IPS DF 6.9 (cell line): ENCODE results near the gene GPRIN2.

Source experiments
- DNase-seq: peaks from one replicate; pipeline ENCODE4 v3.0.0-alpha.2; 2013; ENCODE audit warnings: low read depth, low spot score
- H3K27ac ChIP-seq: one replicate; pipeline ENCODE4 v1.5.1; 2013; ENCODE audit warnings: low read length, control low read depth
- H3K27me3 ChIP-seq: 2 replicates; pipeline ENCODE4 v1.6.1; 2013; ENCODE audit warnings: mild to moderate bottlenecking, low read length; ENCODE audit not compliant: control insufficient read depth, insufficient read depth
- H3K36me3 ChIP-seq: 2 replicates; pipeline ENCODE4 v1.6.1; 2013; ENCODE audit warnings: low read length; ENCODE audit not compliant: control insufficient read depth, insufficient read depth
- H3K4me1 ChIP-seq: 2 replicates; pipeline ENCODE4 v1.6.1; 2013; ENCODE audit warnings: low read length; ENCODE audit not compliant: control insufficient read depth, insufficient read depth
- H3K4me3 ChIP-seq: 2 replicates; pipeline ENCODE4 v1.5.1; 2013; ENCODE audit warnings: mild to moderate bottlenecking, low read length
- H3K9me3 ChIP-seq: 2 replicates; pipeline ENCODE4 v1.6.1; 2013; ENCODE audit warnings: low read length, inconsistent platforms; ENCODE audit not compliant: control insufficient read depth, insufficient read depth
- WGBS: extraction: QIAGEN DNeasy Blood & Tissue Kit; methylation state at CpG from one replicate; pipeline ENCODE4 v1.1.7; 2013; ENCODE audit warnings: mixed read lengths, missing lambda C conversion rate; ENCODE audit not compliant: insufficient read length, insufficient coverage; 5-methylcytosine and 5-hydroxymethylcytosine counted together

Gene GPRIN2

GRCh38 chr10:46548498-46549090, 7.9 kb downstream of the GPRIN2 start:
- Histone ChIP-seq H3K9me3 (no peaks in the 10 kb centered on the region), H3K36me3 (peaks cover 22% of the 10 kb centered on the region), H3K4me1 (peaks cover 3% of the 10 kb centered on the region), H3K4me3 (no peak overlapping the region), H3K27ac (no peak overlapping the region), H3K27me3 (no peaks in the 10 kb centered on the region)
- DNase-seq, result no peak
- no CpG with 5 or more reads among the region's 7 CpGs for WGBS

GRCh38 chr10:46547541-46548497, 8.6 kb downstream of the GPRIN2 start:
- WGBS, result no CpG with 5 or more reads among the region's 11 CpGs
- Histone ChIP-seq H3K36me3 (peaks cover 17% of the 10 kb centered on the region), H3K27ac (no peak overlapping the region), H3K4me3 (no peak overlapping the region), H3K4me1 (peaks cover 3% of the 10 kb centered on the region), H3K27me3 (no peaks in the 10 kb centered on the region), H3K9me3 (no peaks in the 10 kb centered on the region)
- DNase-seq, result no peak

- H3K4me3 ChIP-seq, result no peak overlapping the region
- H3K27ac ChIP-seq, result no peak overlapping the region
- peaks cover 14% of the 10 kb centered on the region for H3K36me3 ChIP-seq
- no peaks in the 10 kb centered on the region for H3K9me3 ChIP-seq
- peaks cover 4% of the 10 kb centered on the region for H3K4me1 ChIP-seq
- no CpG with 5 or more reads among the region's 11 CpGs for WGBS
- no peak for DNase-seq
- H3K27me3 ChIP-seq, result no peaks in the 10 kb centered on the region
Observed at GRCh38 chr10:46546591-46547540, 9.6 kb downstream of the GPRIN2 start.

- H3K36me3 ChIP-seq, result peaks cover 12% of the 10 kb centered on the region
- H3K27me3 ChIP-seq, result no peaks in the 10 kb centered on the region
- H3K27ac ChIP-seq, result no peak overlapping the region
- H3K4me3 ChIP-seq, result no peak overlapping the region
- DNase-seq, result no peak
- no CpG with 5 or more reads among the region's 5 CpGs for WGBS
- H3K4me1 ChIP-seq, result peaks cover 4% of the 10 kb centered on the region
- no peaks in the 10 kb centered on the region for H3K9me3 ChIP-seq
Observed at GRCh38 chr10:46545861-46546590, 10.4 kb downstream of the GPRIN2 start.

GRCh38 chr10:46544989-46545791, 11.3 kb downstream of the GPRIN2 start:
- Histone ChIP-seq H3K4me3 (no peak overlapping the region), H3K27ac (no peak overlapping the region), H3K4me1 (peaks cover 4% of the 10 kb centered on the region), H3K9me3 (no peaks in the 10 kb centered on the region), H3K27me3 (no peaks in the 10 kb centered on the region), H3K36me3 (peaks cover 10% of the 10 kb centered on the region)
- WGBS, result no CpG with 5 or more reads among the region's 3 CpGs
- DNase-seq, result no peak

- Histone ChIP-seq H3K27ac (no peak overlapping the region), H3K4me1 (peaks cover 4% of the 10 kb centered on the region), H3K27me3 (no peaks in the 10 kb centered on the region), H3K4me3 (no peak overlapping the region), H3K36me3 (no peaks in the 10 kb centered on the region), H3K9me3 (no peaks in the 10 kb centered on the region)
- no CpG with 5 or more reads among the region's 14 CpGs for WGBS
- no peak for DNase-seq
Observed at GRCh38 chr10:46543466-46544377, 12.7 kb downstream of the GPRIN2 start.

- Histone ChIP-seq H3K27me3 (no peaks in the 10 kb centered on the region), H3K9me3 (no peaks in the 10 kb centered on the region), H3K4me3 (no peak overlapping the region), H3K36me3 (no peaks in the 10 kb centered on the region), H3K4me1 (peaks cover 4% of the 10 kb centered on the region), H3K27ac (no peak overlapping the region)
- DNase-seq, result no peak
- no CpG with 5 or more reads among the region's 7 CpGs for WGBS
Observed at GRCh38 chr10:46542567-46543465, 13.6 kb downstream of the GPRIN2 start.
